B cell (primary cell): ENCODE data around the gene LPGAT1. TPM values are rescaled to one million over a fixed set of nuclear protein-coding genes. Genes with fewer than 3 reads are reported as not detected.

ENCODE experiments used
- ATAC-seq: fragments of 200-7000 bp; cut with Tn5 transposase; one replicate; pipeline ENCODE4 v1.10.0; 2021; ENCODE audit warnings: low read depth, mild to moderate bottlenecking, moderate number of reproducible peaks, moderate library complexity
- CTCF ChIA-PET: fragments of 350-600 bp; sonication (Branson Sonifier 250); formaldehyde crosslinking; loops from one replicate; lab custom pipeline; 2021; ENCODE audit warnings: antibody characterized with exemption, inconsistent platforms; lab: Charles Lee
- POLR2A ChIA-PET: fragments of 350-600 bp; sonication (Branson Sonifier 250); formaldehyde crosslinking; loops from one replicate; lab custom pipeline; 2021; ENCODE audit warnings: antibody characterized with exemption; lab: Charles Lee
- DNase-seq: peaks from one replicate; pipeline ENCODE4 v3.0.0; 2013
- H2AFZ ChIP-seq: 2 replicates; pipeline ENCODE4 v1.6.1; 2012; ENCODE audit warnings: mild to moderate bottlenecking, low read depth, low read length; ENCODE audit not compliant: insufficient read depth, poor library complexity, severe bottlenecking
- H3K27ac ChIP-seq, 2 donors: 1 replicate in 1 of 2; 2 replicates in 1 of 2; pipeline ENCODE4 v1.5.1; 2012 to 2013; ENCODE audit warnings: low read length in 2 of 2, mild to moderate bottlenecking in 2 of 2, moderate library complexity in 1 of 2
- H3K27me3 ChIP-seq, 4 experiments: fragments of 200-600 bp in 1 of 4; sonication (generic) in 1 of 4; replicated peaks in 1 of 4; 1 replicate in 2 of 4; 2 replicates in 2 of 4; pipeline versions ENCODE4 v1.6.1 to v1.7.0; 2013 to 2016; ENCODE audit warnings: low read length in 3 of 4, mild to moderate bottlenecking in 2 of 4, mixed read lengths in 1 of 4, moderate library complexity in 1 of 4; ENCODE audit not compliant: insufficient read depth in 4 of 4, control insufficient read depth in 3 of 4; ENCODE audit errors: control extremely low read depth in 1 of 4
- H3K36me3 ChIP-seq, 2 experiments: replicated peaks in 1 of 2; 1 replicate in 1 of 2; 2 replicates in 1 of 2; pipeline versions ENCODE4 v1.6.1 to v1.7.1; 2013; ENCODE audit warnings: low read length in 1 of 2; ENCODE audit not compliant: insufficient read depth in 2 of 2, control insufficient read depth in 1 of 2; ENCODE audit errors: control extremely low read depth in 1 of 2, extremely low read depth in 1 of 2
- H3K4me1 ChIP-seq, 2 donors: fragments of 200-600 bp in 1 of 2; sonication (generic) in 1 of 2; 1 replicate in 1 of 2; 2 replicates in 1 of 2; pipeline versions ENCODE4 v1.5.1 to v1.6.1; 2013 to 2017; ENCODE audit warnings: low read length in 2 of 2; ENCODE audit not compliant: control insufficient read depth in 2 of 2, insufficient read depth in 2 of 2
- H3K4me2 ChIP-seq: replicated peaks from 2 replicates; pipeline ENCODE3; 2012; ENCODE audit warnings: mild to moderate bottlenecking, low read depth, low read length; ENCODE audit not compliant: poor library complexity, severe bottlenecking
- H3K4me3 ChIP-seq, 5 experiments: fragments of 200-600 bp in 1 of 5; sonication (generic) in 1 of 5; 1 replicate in 3 of 5; 2 replicates in 2 of 5; pipeline versions ENCODE4 v1.5.1 to v1.7.0; 2011 to 2016; ENCODE audit warnings: low read length in 4 of 5, mild to moderate bottlenecking in 4 of 5, low read depth in 2 of 5, control low read depth in 1 of 5, moderate library complexity in 1 of 5; ENCODE audit not compliant: insufficient read depth in 1 of 5; ENCODE audit errors: control extremely low read depth in 1 of 5, extremely low read depth in 1 of 5
- H3K79me2 ChIP-seq: fragments of 200-600 bp; sonication (generic); one replicate; pipeline ENCODE4 v1.6.0; 2016; ENCODE audit warnings: low read length; ENCODE audit not compliant: control insufficient read depth, insufficient read depth
- H3K9ac ChIP-seq: fragments of 200-600 bp; sonication (generic); 2 replicates; pipeline ENCODE4 v1.6.1; 2017; ENCODE audit warnings: mild to moderate bottlenecking, low read length, moderate library complexity
- H3K9me3 ChIP-seq, 3 donors: one replicate each; pipeline versions ENCODE4 v1.6.1 to v1.7.1; 2013; ENCODE audit warnings: low read length in 2 of 3; ENCODE audit not compliant: control insufficient read depth in 2 of 3, insufficient read depth in 1 of 3; ENCODE audit errors: control extremely low read depth in 1 of 3
- H4K20me1 ChIP-seq: 2 replicates; pipeline ENCODE4 v1.6.0; 2012; ENCODE audit warnings: mild to moderate bottlenecking, low read length; ENCODE audit not compliant: insufficient read depth, control insufficient read depth, poor library complexity, severe bottlenecking
- H3K27ac Mint-ChIP-seq: one replicate; pipeline ENCODE4 v1.8.0; 2021; ENCODE audit warnings: mixed read lengths
- H3K27me3 Mint-ChIP-seq: one replicate; pipeline ENCODE4 v1.8.0; 2021; ENCODE audit warnings: mixed read lengths
- H3K4me1 Mint-ChIP-seq: one replicate; pipeline ENCODE4 v1.8.0; 2021; ENCODE audit warnings: mixed read lengths
- H3K4me3 Mint-ChIP-seq: one replicate; pipeline ENCODE4 v1.8.0; 2021; ENCODE audit warnings: mixed read lengths
- H3K9me3 Mint-ChIP-seq: one replicate; pipeline ENCODE4 v1.8.0; 2022; ENCODE audit warnings: mixed read lengths; ENCODE audit not compliant: insufficient read depth
- CTCF ChIP-seq: fragments of 200-600 bp; IDR thresholded peaks from one replicate; pipeline ENCODE4 v1.8.0; 2022; ENCODE audit warnings: antibody characterized with exemption, mild to moderate bottlenecking
- EZH2 ChIP-seq: IDR thresholded peaks from 2 replicates; pipeline ENCODE4 v1.6.1; 2012; ENCODE audit warnings: borderline replicate concordance, low read depth, mild to moderate bottlenecking, moderate library complexity, low read length; ENCODE audit not compliant: insufficient read depth, poor library complexity, severe bottlenecking
- WGBS: methylation state at CpG from one replicate; pipeline ENCODE4 v1.1.5; 2013; ENCODE audit warnings: missing lambda C conversion rate; ENCODE audit not compliant: insufficient coverage; 5-methylcytosine and 5-hydroxymethylcytosine counted together
- intact Hi-C: fragments of 100-400 bp; cut with micrococcal nuclease; formaldehyde crosslinking; loops from one replicate; pipeline ENCODE4 v1.10.0; 2022
- polyA plus RNA-seq: library from polyadenylated mRNA; depleted of rRNA; stranded (reverse); fragments of >200 nt; gene quantifications from 2 replicates; pipeline ENCODE4 v1.2.3, GENCODE V29; 2012
- total RNA-seq, 2 donors: library from RNA; stranded (reverse); fragments of 120-200 nt in 1 of 2; gene quantifications; 1 replicate in 1 of 2; 2 replicates in 1 of 2; pipeline versions ENCODE4 v1.2.3 to v1.2.4, GENCODE V29; 2013 to 2022

The LPGAT1 gene
- total and polyA plus RNA-seq, 2 donors (not counting 1 experiment from before 2014, with no cell fraction given), result 9.3 to 63.8 TPM

- Histone ChIP-seq H2AFZ (no peak overlapping the region), H3K4me1 (no peaks in the 10 kb centered on the region), H3K79me2 (peaks cover 3% of the 10 kb centered on the region), H3K9me3 (no peaks in the 10 kb centered on the region), H3K4me2 (no peak overlapping the region), H4K20me1 (peaks cover 14% of the 10 kb centered on the region), H3K27ac (no peak overlapping the region), H3K9ac (no peak overlapping the region), H3K27me3 (no peaks in the 10 kb centered on the region), H3K36me3 (peaks cover 12 to 31% of the 10 kb centered on the region in 2 experiments), H3K4me3 (no peak overlapping the region)
- WGBS, result 93% methylated on average over 2 of the region's 2 CpGs
- POLR2A ChIA-PET, result no interaction called here
- CTCF ChIA-PET, result interaction anchor here (1.2 kb wide), 1 partner anchor 24 kb away, joined by 3 read pairs; no protein-coding TSS in a partner anchor
- no peaks in the 10 kb centered on the region for H3K27me3 Mint-ChIP-seq
- intact Hi-C loops, result no loop called here
- ATAC-seq (no peak), DNase-seq (no peak)
- no peaks in the 10 kb centered on the region for H3K9me3 Mint-ChIP-seq
- H3K4me1 Mint-ChIP-seq, result no peaks in the 10 kb centered on the region
- TF ChIP-seq CTCF (no peak), EZH2 (no peak)
- no peak overlapping the region for H3K27ac Mint-ChIP-seq
- no peak overlapping the region for H3K4me3 Mint-ChIP-seq
Measured at GRCh38 chr1:211791979-211792378, 38.6 kb downstream of the LPGAT1 start.

DNA sequence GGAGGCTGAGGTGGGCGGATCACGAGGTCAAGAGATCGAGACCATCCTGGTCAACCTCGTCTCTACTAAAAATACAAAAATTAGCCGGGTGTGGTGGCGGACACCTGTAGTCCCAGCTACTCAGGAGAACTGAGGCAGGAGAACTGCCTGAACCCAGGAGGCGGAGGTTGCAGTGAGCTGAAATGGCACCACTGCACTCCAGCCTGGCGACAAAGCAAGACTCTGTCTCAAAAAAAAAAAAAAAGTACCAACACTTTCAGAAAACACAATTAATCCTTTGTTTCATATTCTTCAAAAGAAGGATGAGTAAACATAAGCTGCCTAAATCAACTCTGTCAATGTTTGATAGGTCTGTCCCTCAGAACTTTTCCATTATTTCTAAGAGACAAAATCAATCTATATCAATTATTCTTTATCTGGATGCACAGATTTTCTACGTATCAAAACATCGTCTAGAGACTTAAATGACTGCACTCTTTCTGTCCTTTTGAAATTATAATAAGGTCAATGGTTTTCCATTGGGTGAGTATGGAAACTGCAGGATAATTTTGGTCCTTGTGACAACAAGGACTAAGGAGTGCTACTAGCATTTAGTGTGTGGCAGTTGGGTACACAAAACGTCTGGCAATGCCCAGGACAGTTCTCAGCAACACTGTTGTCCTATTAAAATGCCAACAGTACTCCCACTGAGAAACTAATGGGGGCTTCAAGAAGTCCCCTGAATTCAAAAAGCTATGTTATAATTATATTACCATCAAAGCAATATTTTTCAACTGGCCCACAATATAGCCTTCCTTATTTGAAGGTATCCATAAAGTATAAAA is 40.7 kb downstream of the LPGAT1 start:
- ChIA-PET CTCF (interaction anchor here (0.9 to 1.9 kb wide), 3 partner anchors 10 to 109 kb away, joined by 3 to 5 read pairs (median 3); no protein-coding TSS in a partner anchor), POLR2A (interaction anchor here (0.7 kb wide), 1 partner anchor 372 kb away, joined by 4 read pairs; no protein-coding TSS in a partner anchor)
- no peak overlapping the region for H3K9ac ChIP-seq
- no peaks in the 10 kb centered on the region for H3K4me1 Mint-ChIP-seq
- no peak overlapping the region for H3K4me3 Mint-ChIP-seq
- H3K27ac Mint-ChIP-seq, result no peak overlapping the region
- 90% methylated on average over 2 of the region's 11 CpGs for WGBS
- intact Hi-C loops, result loop anchor here (5.0 kb wide), 1 partner anchor 32 kb away; no protein-coding TSS in a partner anchor
- no peak overlapping the region for H3K4me2 ChIP-seq
- no peak overlapping the region for H3K27ac ChIP-seq
- H3K9me3 Mint-ChIP-seq, result no peaks in the 10 kb centered on the region
- H3K4me3 ChIP-seq, result no peak overlapping the region
- H4K20me1 ChIP-seq, result peaks cover 5% of the 10 kb centered on the region
- no peak for TF ChIP-seq EZH2
- TF ChIP-seq CTCF, result no peak
- DNase-seq (no peak), ATAC-seq (no peak)
- no peaks in the 10 kb centered on the region for H3K79me2 ChIP-seq
- H3K4me1 ChIP-seq, result no peaks in the 10 kb centered on the region
- H3K27me3 ChIP-seq, result no peaks in the 10 kb centered on the region
- H2AFZ ChIP-seq, result no peak overlapping the region
- no peaks in the 10 kb centered on the region for H3K9me3 ChIP-seq
- H3K27me3 Mint-ChIP-seq, result no peaks in the 10 kb centered on the region
- peaks cover 12 to 38% of the 10 kb centered on the region in 2 experiments for H3K36me3 ChIP-seq
